Thoracic aorta (tissue), 2 donors: ENCODE measurements around the gene HECTD2. TPM values are rescaled to one million over a fixed set of nuclear protein-coding genes. Genes with fewer than 3 reads are reported as not detected.
"Not testable (repeated sequence)": the region's sequence is repeated elsewhere in the genome, so short reads cannot be mapped to it uniquely, and the experiment has no call there.

Source experiments
- ATAC-seq: fragments of 150-250 bp; one replicate; pipeline ENCODE4 v1.8.0; 2017; ENCODE audit warnings: low read depth; ENCODE audit not compliant: insufficient number of reproducible peaks, low FRiP score
- DNase-seq: peaks from one replicate; pipeline ENCODE4 v3.0.0-alpha.2; 2020; ENCODE audit warnings: low spot score
- H3K27ac ChIP-seq, 2 donors: fragments of 200-600 bp; sonication (generic); 1 replicate in 1 of 2; 2 replicates in 1 of 2; pipeline ENCODE4 v1.5.1; 2016; ENCODE audit warnings: mild to moderate bottlenecking in 2 of 2, moderate library complexity in 2 of 2
- H3K27me3 ChIP-seq: fragments of 200-600 bp; sonication (generic); replicated peaks from 2 replicates; pipeline ENCODE4 v1.6.0; 2016; ENCODE audit warnings: mild to moderate bottlenecking; ENCODE audit not compliant: insufficient read depth
- H3K36me3 ChIP-seq: fragments of 200-600 bp; sonication (generic); one replicate; pipeline ENCODE4 v1.5.1; 2016
- H3K4me1 ChIP-seq, 2 donors: fragments of 200-600 bp; sonication (generic); 1 replicate in 1 of 2; 2 replicates in 1 of 2; pipeline versions ENCODE4 v1.5.1 to v1.6.0; 2016; ENCODE audit warnings: low read depth in 2 of 2, mild to moderate bottlenecking in 1 of 2; ENCODE audit not compliant: control insufficient read depth in 1 of 2
- H3K4me3 ChIP-seq: fragments of 200-600 bp; sonication (generic); 2 replicates; pipeline ENCODE4 v1.5.1; 2016; ENCODE audit warnings: mild to moderate bottlenecking
- H3K9me3 ChIP-seq: fragments of 200-600 bp; sonication (generic); 2 replicates; pipeline ENCODE4 v1.5.1; 2016
- CTCF ChIP-seq: fragments of 200-600 bp; sonication (generic); IDR thresholded peaks from one replicate; pipeline ENCODE4 v1.5.1; 2019; ENCODE audit warnings: antibody characterized with exemption
- total RNA-seq, 2 donors: library from RNA; depleted of rRNA; stranded (reverse); fragments of >200 nt; gene quantifications; one replicate each; pipeline versions ENCODE4 v1.1.0 to v1.2.3, GENCODE V29; 2016

Gene HECTD2
- total RNA-seq, 2 donors from 2014 or later, result 35.9 to 48.0 TPM

GRCh38 chr10:91444211-91445182 is 34.4 kb downstream of the HECTD2 start:
- TF ChIP-seq CTCF, result no peak
- DNase-seq, result no peak
- H3K27ac ChIP-seq, result no peak overlapping the region
- H3K27me3 ChIP-seq, result no peaks in the 10 kb centered on the region
- H3K36me3 ChIP-seq, result no peaks in the 10 kb centered on the region
- H3K4me1 ChIP-seq, result no peaks in the 10 kb centered on the region
- H3K4me3 ChIP-seq, result no peak overlapping the region
- no peaks in the 10 kb centered on the region for H3K9me3 ChIP-seq
- ATAC-seq, result no peak

GRCh38 chr10:91452063-91452462 is 41.9 kb downstream of the HECTD2 start:
- Histone ChIP-seq H3K4me3 (no peak overlapping the region), H3K27me3 (no peaks in the 10 kb centered on the region), H3K27ac (no peak overlapping the region), H3K9me3 (peaks cover 34% of the 10 kb centered on the region), H3K4me1 (no peaks in the 10 kb centered on the region), H3K36me3 (no peaks in the 10 kb centered on the region)
- no peak for TF ChIP-seq CTCF
- DNase-seq, result no peak
- ATAC-seq, result no peak

GRCh38 chr10:91453535-91453934 is 43.4 kb downstream of the HECTD2 start:
- Histone ChIP-seq H3K27ac (no peak overlapping the region), H3K27me3 (no peaks in the 10 kb centered on the region), H3K9me3 (peaks cover 34% of the 10 kb centered on the region), H3K4me3 (no peak overlapping the region), H3K36me3 (no peaks in the 10 kb centered on the region), H3K4me1 (no peaks in the 10 kb centered on the region)
- TF ChIP-seq CTCF, result no peak
- DNase-seq, result no peak
- ATAC-seq, result no peak

GRCh38 chr10:91455135-91455534 is 45.0 kb downstream of the HECTD2 start:
- H3K27me3 ChIP-seq, H3K27ac ChIP-seq, ATAC-seq, DNase-seq, H3K36me3 ChIP-seq, H3K4me1 ChIP-seq, H3K4me3 ChIP-seq: not testable (repeated sequence)
- H3K9me3 ChIP-seq, result peaks cover 34% of the 10 kb centered on the region

- no peak for TF ChIP-seq CTCF
- Histone ChIP-seq H3K36me3 (peaks cover 11% of the 10 kb centered on the region), H3K27me3 (no peaks in the 10 kb centered on the region), H3K4me3 (no peak overlapping the region), H3K9me3 (no peaks in the 10 kb centered on the region), H3K4me1 (no peaks in the 10 kb centered on the region), H3K27ac (no peak overlapping the region)
- DNase-seq (no peak), ATAC-seq (no peak)
Observed at GRCh38 chr10:91460681-91461080, 50.5 kb downstream of the HECTD2 start.
